Gastroesophageal sphincter (tissue), 3 donors: ENCODE results near the gene FMNL3.

Source experiments
- EP300 ChIP-seq: sonication (generic); formaldehyde crosslinking; IDR thresholded peaks from one replicate; pipeline ENCODE4 v1.6.1; 2017; ENCODE audit warnings: antibody characterized with exemption, mild to moderate bottlenecking
- POLR2A ChIP-seq, 2 donors: fragments of 450-650 bp; IDR thresholded peaks; one replicate each; pipeline ENCODE4 v1.6.1; 2017; ENCODE audit warnings: antibody characterized with exemption in 2 of 2, mild to moderate bottlenecking in 2 of 2, moderate library complexity in 1 of 2
- POLR2AphosphoS5 ChIP-seq: sonication (generic); formaldehyde crosslinking; IDR thresholded peaks from one replicate; pipeline ENCODE4 v1.6.1; 2017; ENCODE audit warnings: antibody characterized with exemption
- TF ChIP-seq, protein P1 (sequence below), 4 experiments: fragments of 200-600 bp in 2 of 4; fragments of 450-650 bp in 2 of 4; sonication (generic) in 1 of 4; IDR thresholded peaks; one replicate each; pipeline ENCODE4 v1.5.1; 2017 to 2019; ENCODE audit warnings: antibody characterized with exemption in 4 of 4, mild to moderate bottlenecking in 2 of 4, moderate library complexity in 2 of 4

DNA sequence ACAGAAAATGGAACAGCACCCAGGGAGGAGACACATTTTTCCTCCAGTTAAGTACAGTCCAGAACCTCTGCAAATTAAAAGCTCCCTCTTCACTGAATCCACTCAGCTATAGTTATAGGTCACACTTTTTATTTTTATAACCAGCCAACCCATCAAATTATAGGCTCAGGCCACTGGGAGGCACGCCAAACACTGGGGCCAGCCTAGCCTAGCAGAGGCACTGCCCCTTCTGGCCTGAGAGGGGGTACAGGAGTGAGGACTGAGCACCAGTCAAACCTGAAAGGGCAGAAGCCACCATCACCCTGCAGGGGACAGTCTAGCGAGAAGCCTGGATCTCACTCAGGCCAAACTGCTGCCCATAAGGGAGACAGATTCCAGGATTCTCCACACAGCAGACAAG, 19.3 kb downstream of the FMNL3 start:
- no peak for TF ChIP-seq POLR2A (IDR thresholded peaks at IDR 0.05)
- TF ChIP-seq, protein P1, sequence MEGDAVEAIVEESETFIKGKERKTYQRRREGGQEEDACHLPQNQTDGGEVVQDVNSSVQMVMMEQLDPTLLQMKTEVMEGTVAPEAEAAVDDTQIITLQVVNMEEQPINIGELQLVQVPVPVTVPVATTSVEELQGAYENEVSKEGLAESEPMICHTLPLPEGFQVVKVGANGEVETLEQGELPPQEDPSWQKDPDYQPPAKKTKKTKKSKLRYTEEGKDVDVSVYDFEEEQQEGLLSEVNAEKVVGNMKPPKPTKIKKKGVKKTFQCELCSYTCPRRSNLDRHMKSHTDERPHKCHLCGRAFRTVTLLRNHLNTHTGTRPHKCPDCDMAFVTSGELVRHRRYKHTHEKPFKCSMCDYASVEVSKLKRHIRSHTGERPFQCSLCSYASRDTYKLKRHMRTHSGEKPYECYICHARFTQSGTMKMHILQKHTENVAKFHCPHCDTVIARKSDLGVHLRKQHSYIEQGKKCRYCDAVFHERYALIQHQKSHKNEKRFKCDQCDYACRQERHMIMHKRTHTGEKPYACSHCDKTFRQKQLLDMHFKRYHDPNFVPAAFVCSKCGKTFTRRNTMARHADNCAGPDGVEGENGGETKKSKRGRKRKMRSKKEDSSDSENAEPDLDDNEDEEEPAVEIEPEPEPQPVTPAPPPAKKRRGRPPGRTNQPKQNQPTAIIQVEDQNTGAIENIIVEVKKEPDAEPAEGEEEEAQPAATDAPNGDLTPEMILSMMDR (IDR thresholded peaks at IDR 0.05) = no peak
- TF ChIP-seq POLR2AphosphoS5 = no peak
- TF ChIP-seq EP300 = no peak
